Activated T-cell treated with anti-CD3 and anti-CD28 coated beads, Interleukin-2, amount 50 U/mL, for 24 hours (primary cell): ENCODE results near the gene NUP93.
"Not testable (repeated sequence)": the region's sequence is repeated elsewhere in the genome, so short reads cannot be mapped to it uniquely, and the experiment has no call there.

Source experiments
- DNase-seq: peaks from one replicate; pipeline ENCODE4 v3.0.0-alpha.2; 2020
- H3K27ac Mint-ChIP-seq: 2 replicates; pipeline ENCODE4 v1.8.0; 2020; ENCODE audit warnings: mild to moderate bottlenecking, mixed read lengths
- H3K27me3 Mint-ChIP-seq: 2 replicates; pipeline ENCODE4 v1.8.0; 2020; ENCODE audit warnings: mixed read lengths
- H3K36me3 Mint-ChIP-seq: 2 replicates; pipeline ENCODE4 v1.8.0; 2020; ENCODE audit warnings: low read depth, mixed read lengths
- H3K4me1 Mint-ChIP-seq: 2 replicates; pipeline ENCODE4 v1.8.0; 2020; ENCODE audit warnings: low read depth, mixed read lengths
- H3K4me3 Mint-ChIP-seq: 2 replicates; pipeline ENCODE4 v1.8.0; 2020; ENCODE audit warnings: mild to moderate bottlenecking, moderate library complexity, mixed read lengths
- H3K9me3 Mint-ChIP-seq: 2 replicates; pipeline ENCODE4 v1.8.0; 2020; ENCODE audit warnings: mixed read lengths

The NUP93 gene

GRCh38 chr16:56871172-56871593, 141.3 kb downstream of the NUP93 start:
- no peaks in the 10 kb centered on the region for H3K36me3 Mint-ChIP-seq
- no peak overlapping the region for H3K4me3 Mint-ChIP-seq
- no peak overlapping the region for H3K27ac Mint-ChIP-seq
- no peaks in the 10 kb centered on the region for H3K27me3 Mint-ChIP-seq
- peaks cover 4% of the 10 kb centered on the region for H3K4me1 Mint-ChIP-seq
- no peaks in the 10 kb centered on the region for H3K9me3 Mint-ChIP-seq
- no peak for DNase-seq

GRCh38 chr16:56872863-56873391, 143.0 kb downstream of the NUP93 start:
- H3K4me1 Mint-ChIP-seq = no peaks in the 10 kb centered on the region
- no peaks in the 10 kb centered on the region for H3K27me3 Mint-ChIP-seq
- H3K9me3 Mint-ChIP-seq = no peaks in the 10 kb centered on the region
- no peaks in the 10 kb centered on the region for H3K36me3 Mint-ChIP-seq
- no peak overlapping the region for H3K4me3 Mint-ChIP-seq
- H3K27ac Mint-ChIP-seq = no peak overlapping the region
- no peak for DNase-seq

GRCh38 chr16:56874800-56875199, 144.9 kb downstream of the NUP93 start:
- no peak for DNase-seq
- no peaks in the 10 kb centered on the region for H3K4me1 Mint-ChIP-seq
- H3K4me3 Mint-ChIP-seq = no peak overlapping the region
- no peak overlapping the region for H3K27ac Mint-ChIP-seq
- no peaks in the 10 kb centered on the region for H3K27me3 Mint-ChIP-seq
- H3K36me3 Mint-ChIP-seq = no peaks in the 10 kb centered on the region
- H3K9me3 Mint-ChIP-seq = no peaks in the 10 kb centered on the region

GRCh38 chr16:56876048-56876447, 146.1 kb downstream of the NUP93 start:
- H3K27ac Mint-ChIP-seq = no peak overlapping the region
- DNase-seq = no peak
- H3K36me3 Mint-ChIP-seq = no peaks in the 10 kb centered on the region
- no peaks in the 10 kb centered on the region for H3K27me3 Mint-ChIP-seq
- no peak overlapping the region for H3K4me3 Mint-ChIP-seq
- H3K4me1 Mint-ChIP-seq = no peaks in the 10 kb centered on the region
- no peaks in the 10 kb centered on the region for H3K9me3 Mint-ChIP-seq

- Mint-ChIP-seq H3K9me3 (no peaks in the 10 kb centered on the region), H3K4me3 (no peak overlapping the region), H3K27ac (no peak overlapping the region), H3K36me3 (no peaks in the 10 kb centered on the region), H3K27me3 (no peaks in the 10 kb centered on the region), H3K4me1 (no peaks in the 10 kb centered on the region)
- DNase-seq = no peak
Observed at GRCh38 chr16:56877486-56878182, 147.7 kb downstream of the NUP93 start.

- H3K4me3 Mint-ChIP-seq = no peak overlapping the region
- H3K27ac Mint-ChIP-seq = no peak overlapping the region
- no peaks in the 10 kb centered on the region for H3K36me3 Mint-ChIP-seq
- DNase-seq = no peak
- no peaks in the 10 kb centered on the region for H3K4me1 Mint-ChIP-seq
- no peaks in the 10 kb centered on the region for H3K9me3 Mint-ChIP-seq
- no peaks in the 10 kb centered on the region for H3K27me3 Mint-ChIP-seq
Observed at GRCh38 chr16:56878282-56878854, 148.4 kb downstream of the NUP93 start.

- Mint-ChIP-seq H3K4me1 (no peaks in the 10 kb centered on the region), H3K27me3 (no peaks in the 10 kb centered on the region), H3K27ac (no peak overlapping the region), H3K9me3 (no peaks in the 10 kb centered on the region), H3K4me3 (no peak overlapping the region), H3K36me3 (no peaks in the 10 kb centered on the region)
- DNase-seq = no peak
Observed at GRCh38 chr16:56879276-56879675, 149.3 kb downstream of the NUP93 start.

GRCh38 chr16:56880176-56880575, 150.2 kb downstream of the NUP93 start:
- Mint-ChIP-seq H3K4me3 (no peak overlapping the region), H3K9me3 (no peaks in the 10 kb centered on the region), H3K27ac (no peak overlapping the region), H3K4me1 (no peaks in the 10 kb centered on the region), H3K36me3 (no peaks in the 10 kb centered on the region), H3K27me3 (no peaks in the 10 kb centered on the region)
- DNase-seq = no peak

- Mint-ChIP-seq H3K27me3 (no peaks in the 10 kb centered on the region), H3K27ac (no peak overlapping the region), H3K36me3 (no peaks in the 10 kb centered on the region), H3K4me1 (no peaks in the 10 kb centered on the region), H3K4me3 (no peak overlapping the region), H3K9me3 (no peaks in the 10 kb centered on the region)
- no peak for DNase-seq
Observed at GRCh38 chr16:56880685-56881084, 150.8 kb downstream of the NUP93 start.

- H3K9me3 Mint-ChIP-seq = no peaks in the 10 kb centered on the region
- H3K36me3 Mint-ChIP-seq = no peaks in the 10 kb centered on the region
- H3K27me3 Mint-ChIP-seq = no peaks in the 10 kb centered on the region
- H3K4me3 Mint-ChIP-seq = no peak overlapping the region
- H3K27ac Mint-ChIP-seq = no peak overlapping the region
- no peak for DNase-seq
- H3K4me1 Mint-ChIP-seq = no peaks in the 10 kb centered on the region
Observed at GRCh38 chr16:56882077-56882800, 152.3 kb downstream of the NUP93 start.

- Mint-ChIP-seq H3K9me3 (no peaks in the 10 kb centered on the region), H3K4me3 (no peak overlapping the region), H3K36me3 (no peaks in the 10 kb centered on the region), H3K4me1 (no peaks in the 10 kb centered on the region), H3K27ac (no peak overlapping the region), H3K27me3 (no peaks in the 10 kb centered on the region)
- no peak for DNase-seq
Observed at GRCh38 chr16:56883586-56883985, 153.7 kb downstream of the NUP93 start.

GRCh38 chr16:56884026-56884582, 154.2 kb downstream of the NUP93 start:
- Mint-ChIP-seq H3K36me3 (no peaks in the 10 kb centered on the region), H3K4me1 (no peaks in the 10 kb centered on the region), H3K27me3 (no peaks in the 10 kb centered on the region), H3K9me3 (no peaks in the 10 kb centered on the region), H3K4me3 (no peak overlapping the region), H3K27ac (no peak overlapping the region)
- no peak for DNase-seq

GRCh38 chr16:56884929-56885328, 155.0 kb downstream of the NUP93 start:
- H3K36me3 Mint-ChIP-seq, H3K4me1 Mint-ChIP-seq, H3K4me3 Mint-ChIP-seq, H3K27ac Mint-ChIP-seq, H3K27me3 Mint-ChIP-seq, H3K9me3 Mint-ChIP-seq, DNase-seq: not testable (repeated sequence)

- H3K36me3 Mint-ChIP-seq = no peaks in the 10 kb centered on the region
- no peaks in the 10 kb centered on the region for H3K4me1 Mint-ChIP-seq
- no peak overlapping the region for H3K27ac Mint-ChIP-seq
- no peaks in the 10 kb centered on the region for H3K27me3 Mint-ChIP-seq
- no peak for DNase-seq
- no peak overlapping the region for H3K4me3 Mint-ChIP-seq
- H3K9me3 Mint-ChIP-seq = no peaks in the 10 kb centered on the region
Observed at GRCh38 chr16:56885446-56886162, 155.7 kb downstream of the NUP93 start.
